ENCODE results near the gene NRXN2.

NRXN2 gene

DNA sequence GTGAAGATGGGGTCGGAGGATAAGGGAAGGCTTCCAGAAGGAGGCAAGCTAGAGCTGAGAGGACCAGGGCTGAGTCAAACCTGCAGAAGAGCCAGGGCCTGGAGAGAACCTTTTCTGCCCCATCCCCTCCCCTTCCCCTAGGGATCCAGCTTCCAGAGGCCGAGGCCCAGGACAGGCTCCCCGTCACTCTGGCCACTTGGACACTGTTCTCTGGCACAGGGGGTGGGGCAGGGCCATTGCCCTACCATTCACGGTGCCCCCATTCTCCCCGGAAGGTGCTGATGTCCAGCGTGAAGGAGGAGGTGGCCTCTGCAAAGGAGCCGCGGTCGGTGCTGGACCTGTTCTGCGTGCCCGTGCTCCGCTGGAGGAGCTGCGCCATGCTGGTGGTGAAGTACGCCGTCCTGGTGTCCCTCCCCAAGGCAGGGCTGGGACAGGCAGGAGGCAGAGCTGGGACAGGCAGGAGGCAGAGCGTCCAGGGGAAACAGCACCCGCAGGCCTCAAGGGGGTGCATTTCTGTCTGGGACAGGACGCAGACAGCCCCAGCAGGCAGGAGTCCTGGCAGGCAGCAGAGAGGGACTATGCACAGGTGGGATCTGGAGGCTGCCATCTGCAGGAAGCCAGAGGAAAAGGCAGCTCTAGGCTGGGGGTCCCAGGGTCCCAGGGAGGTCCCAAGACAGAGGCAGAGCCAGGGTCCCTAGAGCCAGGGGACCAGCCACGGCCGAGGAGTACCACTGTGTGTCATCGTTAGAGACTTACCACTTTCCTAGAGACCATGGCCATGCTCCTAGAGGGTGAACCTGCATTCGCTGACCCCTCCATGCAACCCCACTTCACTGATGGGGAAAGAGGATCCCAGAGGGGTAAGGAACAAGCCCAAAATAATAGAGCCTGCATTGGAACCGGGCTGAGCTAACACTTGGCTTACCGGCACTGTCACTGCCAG is 157.8 kb downstream of the NRXN2 start:
- no peak overlapping the region for H3K9ac ChIP-seq
- H3K4me1 ChIP-seq (ENCODE audit: low read depth, poor library complexity, severe bottlenecking): no peaks in the 10 kb centered on the region
- TF ChIP-seq, protein P1, sequence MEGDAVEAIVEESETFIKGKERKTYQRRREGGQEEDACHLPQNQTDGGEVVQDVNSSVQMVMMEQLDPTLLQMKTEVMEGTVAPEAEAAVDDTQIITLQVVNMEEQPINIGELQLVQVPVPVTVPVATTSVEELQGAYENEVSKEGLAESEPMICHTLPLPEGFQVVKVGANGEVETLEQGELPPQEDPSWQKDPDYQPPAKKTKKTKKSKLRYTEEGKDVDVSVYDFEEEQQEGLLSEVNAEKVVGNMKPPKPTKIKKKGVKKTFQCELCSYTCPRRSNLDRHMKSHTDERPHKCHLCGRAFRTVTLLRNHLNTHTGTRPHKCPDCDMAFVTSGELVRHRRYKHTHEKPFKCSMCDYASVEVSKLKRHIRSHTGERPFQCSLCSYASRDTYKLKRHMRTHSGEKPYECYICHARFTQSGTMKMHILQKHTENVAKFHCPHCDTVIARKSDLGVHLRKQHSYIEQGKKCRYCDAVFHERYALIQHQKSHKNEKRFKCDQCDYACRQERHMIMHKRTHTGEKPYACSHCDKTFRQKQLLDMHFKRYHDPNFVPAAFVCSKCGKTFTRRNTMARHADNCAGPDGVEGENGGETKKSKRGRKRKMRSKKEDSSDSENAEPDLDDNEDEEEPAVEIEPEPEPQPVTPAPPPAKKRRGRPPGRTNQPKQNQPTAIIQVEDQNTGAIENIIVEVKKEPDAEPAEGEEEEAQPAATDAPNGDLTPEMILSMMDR (conservative IDR thresholded peaks at IDR 0.05; ENCODE audit: low read depth, low read length): no peak
- H3K79me2 ChIP-seq (ENCODE audit: insufficient read depth, low read depth): no peaks in the 10 kb centered on the region
- no peaks in the 10 kb centered on the region for H3K36me3 ChIP-seq (ENCODE audit: insufficient read depth)
- H2AFZ ChIP-seq (ENCODE audit: low read depth): no peak overlapping the region
- H4K20me1 ChIP-seq (ENCODE audit: insufficient read depth): no peaks in the 10 kb centered on the region
- H3K4me3 ChIP-seq (IDR thresholded peaks at IDR 0.05; ENCODE audit: insufficient read depth, low read depth, low read length): no peak overlapping the region
- peaks cover 61% of the 10 kb centered on the region for H3K27me3 ChIP-seq (ENCODE audit: insufficient read depth, low read depth)
- no peak overlapping the region for H3K27ac ChIP-seq
- H3K4me2 ChIP-seq: no peak overlapping the region

DNA sequence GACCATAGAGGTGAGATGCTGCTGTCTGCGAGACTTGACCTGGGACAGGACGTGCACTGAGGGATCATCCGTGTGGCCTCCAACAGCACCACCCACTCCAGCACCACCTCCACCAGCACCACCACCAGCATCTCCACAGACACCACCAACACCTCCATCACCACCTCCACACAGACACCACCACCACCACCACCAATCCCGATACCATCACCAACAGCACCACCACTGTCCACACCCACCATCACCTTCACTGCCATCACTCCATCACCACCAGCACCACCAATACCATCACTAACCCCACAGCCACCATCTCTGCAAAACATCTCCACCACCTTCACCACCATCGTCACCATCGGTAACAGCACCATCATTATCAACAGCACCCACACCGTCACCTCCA is 158.6 kb downstream of the NRXN2 start:
- Histone ChIP-seq H2AFZ (ENCODE audit: low read depth) (no peak overlapping the region), H3K27me3 (ENCODE audit: insufficient read depth, low read depth) (peaks cover 63% of the 10 kb centered on the region), H3K4me2 (no peak overlapping the region), H3K9ac (no peak overlapping the region), H3K4me1 (ENCODE audit: low read depth, poor library complexity, severe bottlenecking) (no peaks in the 10 kb centered on the region), H3K79me2 (ENCODE audit: insufficient read depth, low read depth) (no peaks in the 10 kb centered on the region), H3K36me3 (ENCODE audit: insufficient read depth) (no peaks in the 10 kb centered on the region), H3K27ac (no peak overlapping the region), H3K4me3 (IDR thresholded peaks at IDR 0.05; ENCODE audit: insufficient read depth, low read depth, low read length) (no peak overlapping the region), H4K20me1 (ENCODE audit: insufficient read depth) (no peaks in the 10 kb centered on the region)
- TF ChIP-seq, protein P1 (conservative IDR thresholded peaks at IDR 0.05; ENCODE audit: low read depth, low read length): no peak

DNA sequence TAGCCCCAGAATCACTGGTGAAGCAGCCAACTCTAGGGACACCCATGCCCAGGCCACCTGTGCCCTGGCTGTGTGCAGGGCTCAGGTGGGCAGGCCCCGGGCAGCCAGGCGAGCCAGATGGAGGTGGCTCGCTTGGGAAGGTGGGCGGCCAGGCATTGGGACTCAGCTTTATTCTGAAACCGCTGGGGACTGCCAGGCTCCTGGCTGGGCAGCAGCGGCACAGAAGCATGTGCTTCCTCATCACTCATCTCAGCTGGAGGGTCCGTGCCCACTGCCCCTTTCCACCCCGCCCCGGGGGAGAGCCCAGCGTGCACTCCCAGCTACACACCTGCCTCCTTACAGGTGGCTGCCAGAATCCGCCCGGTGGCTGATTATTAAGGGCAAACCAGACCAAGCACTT is 159.0 kb downstream of the NRXN2 start:
- Histone ChIP-seq H3K4me3 (IDR thresholded peaks at IDR 0.05; ENCODE audit: insufficient read depth, low read depth, low read length) (no peak overlapping the region), H3K36me3 (ENCODE audit: insufficient read depth) (no peaks in the 10 kb centered on the region), H4K20me1 (ENCODE audit: insufficient read depth) (no peaks in the 10 kb centered on the region), H3K27ac (no peak overlapping the region), H3K9ac (no peak overlapping the region), H3K79me2 (ENCODE audit: insufficient read depth, low read depth) (no peaks in the 10 kb centered on the region), H2AFZ (ENCODE audit: low read depth) (no peak overlapping the region), H3K27me3 (ENCODE audit: insufficient read depth, low read depth) (peaks cover 63% of the 10 kb centered on the region), H3K4me1 (ENCODE audit: low read depth, poor library complexity, severe bottlenecking) (no peaks in the 10 kb centered on the region), H3K4me2 (no peak overlapping the region)
- TF ChIP-seq, protein P1 (conservative IDR thresholded peaks at IDR 0.05; ENCODE audit: low read depth, low read length): no peak

DNA sequence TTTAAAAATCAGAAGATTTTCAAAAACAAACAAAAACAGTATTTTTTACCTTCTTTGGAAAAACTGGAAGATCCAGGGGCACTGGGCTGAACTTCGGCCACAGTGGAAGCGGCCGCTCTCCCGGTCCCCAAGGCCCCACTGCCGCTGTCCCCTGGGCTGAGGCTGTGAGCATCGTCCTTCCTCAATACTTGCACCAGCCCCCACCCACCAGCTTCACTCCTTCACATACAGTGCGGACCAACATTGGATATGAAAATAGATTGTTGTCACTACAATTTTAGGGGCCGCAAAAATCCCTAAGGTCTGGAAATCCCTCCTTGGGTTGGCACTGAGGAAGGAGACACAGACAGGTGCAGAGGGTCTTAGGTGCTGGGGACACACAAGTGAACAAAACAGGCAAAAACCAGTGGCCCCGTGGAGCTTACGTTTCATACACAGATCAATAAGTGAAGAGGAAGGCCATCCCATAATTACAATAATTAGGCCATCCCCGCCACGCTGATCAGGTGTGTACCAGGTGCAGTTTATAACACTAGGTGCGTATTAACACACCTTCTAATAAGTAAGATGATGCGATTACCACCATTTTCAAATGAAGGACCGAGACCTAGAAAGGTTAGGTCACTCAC is 160.2 kb downstream of the NRXN2 start:
- H3K79me2 ChIP-seq (ENCODE audit: insufficient read depth, low read depth): no peaks in the 10 kb centered on the region
- H4K20me1 ChIP-seq (ENCODE audit: insufficient read depth): no peaks in the 10 kb centered on the region
- no peak overlapping the region for H3K9ac ChIP-seq
- no peak overlapping the region for H3K4me3 ChIP-seq (IDR thresholded peaks at IDR 0.05; ENCODE audit: insufficient read depth, low read depth, low read length)
- no peak overlapping the region for H3K27ac ChIP-seq
- H3K4me2 ChIP-seq: no peak overlapping the region
- TF ChIP-seq, protein P1 (conservative IDR thresholded peaks at IDR 0.05; ENCODE audit: low read depth, low read length): no peak
- H3K4me1 ChIP-seq (ENCODE audit: low read depth, poor library complexity, severe bottlenecking): no peaks in the 10 kb centered on the region
- H2AFZ ChIP-seq (ENCODE audit: low read depth): no peak overlapping the region
- peaks cover 66% of the 10 kb centered on the region for H3K27me3 ChIP-seq (ENCODE audit: insufficient read depth, low read depth)
- H3K36me3 ChIP-seq (ENCODE audit: insufficient read depth): no peaks in the 10 kb centered on the region

Data from KMS-11 (cell line).